Hematopoietic multipotent progenitor cell (in vitro differentiated cells): Measurements from ENCODE around the gene DPF1. TPM values are rescaled to one million over a fixed set of nuclear protein-coding genes. Genes with fewer than 3 reads are reported as not detected.

Experiments
- DNase-seq, 3 donors: peaks; one replicate each; pipeline ENCODE4 v3.0.0-alpha.2; 2011 to 2015; ENCODE audit warnings: low read depth in 2 of 3, low spot score in 2 of 3
- total RNA-seq: library from RNA; depleted of rRNA; stranded (reverse); fragments of >200 nt; gene quantifications from one replicate; pipeline ENCODE4 v1.2.3, GENCODE V29; 2012

DPF1 gene
- total RNA-seq, 1 donor = 6.5 TPM

GRCh38 chr19:38202504-38202903 lies 21.5 kb downstream of the DPF1 start:
- DNase-seq = no peak

GRCh38 chr19:38201731-38202130 lies 22.3 kb downstream of the DPF1 start:
- DNase-seq = no peak

GRCh38 chr19:38199340-38199739 lies 24.7 kb downstream of the DPF1 start:
- no peak for DNase-seq

- no peak for DNase-seq
Observed at GRCh38 chr19:38197937-38198704, 25.9 kb downstream of the DPF1 start.

- no peak for DNase-seq
Observed at GRCh38 chr19:38196948-38197656, 26.9 kb downstream of the DPF1 start.

GRCh38 chr19:38196245-38196837 lies 27.7 kb downstream of the DPF1 start:
- DNase-seq = no peak

GRCh38 chr19:38195237-38195636 lies 28.8 kb downstream of the DPF1 start:
- no peak for DNase-seq

- no peak for DNase-seq
Observed at GRCh38 chr19:38194061-38194701, 29.8 kb downstream of the DPF1 start.

- no peak for DNase-seq
Observed at GRCh38 chr19:38193445-38193844, 30.6 kb downstream of the DPF1 start.

GRCh38 chr19:38191747-38192146 lies 32.3 kb downstream of the DPF1 start:
- DNase-seq = no peak

- no peak for DNase-seq
Observed at GRCh38 chr19:38190793-38191192, 33.2 kb downstream of the DPF1 start.

- DNase-seq = no peak
Observed at GRCh38 chr19:38190061-38190460, 34.0 kb downstream of the DPF1 start.

GRCh38 chr19:38185562-38185961 lies 38.5 kb downstream of the DPF1 start:
- peak in 1 of 3 donors; percentile 9 for DNase-seq

- no peak for DNase-seq
Observed at GRCh38 chr19:38184815-38185214, 39.2 kb downstream of the DPF1 start.

- no peak for DNase-seq
Observed at GRCh38 chr19:38183251-38183897, 40.6 kb downstream of the DPF1 start.

GRCh38 chr19:38182536-38183210 lies 41.3 kb downstream of the DPF1 start:
- DNase-seq = no peak

GRCh38 chr19:38180071-38180470 lies 44.0 kb downstream of the DPF1 start:
- DNase-seq = peak in 1 of 3 donors; percentile 32

- no peak for DNase-seq
Observed at GRCh38 chr19:38175422-38175821, 48.6 kb downstream of the DPF1 start.

GRCh38 chr19:38173291-38174041 lies 50.6 kb downstream of the DPF1 start:
- no peak for DNase-seq

- no peak for DNase-seq
Observed at GRCh38 chr19:38172001-38172400, 52.0 kb downstream of the DPF1 start.
